Mesendoderm (in vitro differentiated cells): ENCODE data around the gene LGALS9B.
"Not testable (repeated sequence)": the region's sequence is repeated elsewhere in the genome, so short reads cannot be mapped to it uniquely, and the experiment has no call there.

Source experiments
- DNase-seq: peaks from one replicate; pipeline ENCODE4 v3.0.0; 2013
- H2AK5ac ChIP-seq: 2 replicates; pipeline ENCODE4 v1.6.1; 2013; ENCODE audit warnings: low read length, inconsistent platforms
- H2BK120ac ChIP-seq: 2 replicates; pipeline ENCODE4 v1.6.1; 2013; ENCODE audit warnings: low read depth, mild to moderate bottlenecking, low read length, moderate library complexity, mixed read lengths
- H2BK15ac ChIP-seq: replicated peaks from 2 replicates; pipeline ENCODE4 v1.6.1; 2013; ENCODE audit warnings: low read depth, mild to moderate bottlenecking, moderate library complexity
- H2BK5ac ChIP-seq: 2 replicates; pipeline ENCODE4 v1.6.1; 2013; ENCODE audit warnings: low read length, inconsistent platforms
- H3K18ac ChIP-seq: 2 replicates; pipeline ENCODE4 v1.6.1; 2013; ENCODE audit warnings: mild to moderate bottlenecking, low read length, mixed read lengths
- H3K23ac ChIP-seq: one replicate; pipeline ENCODE4 v1.6.1; 2013; ENCODE audit warnings: low read length
- H3K27ac ChIP-seq: 2 replicates; pipeline ENCODE4 v1.5.1; 2013; ENCODE audit warnings: low read depth, mild to moderate bottlenecking, inconsistent platforms, low read length, moderate library complexity
- H3K27me3 ChIP-seq: 2 replicates; pipeline ENCODE4 v1.6.1; 2013; ENCODE audit warnings: low read length, control low read depth, mild to moderate bottlenecking, inconsistent platforms; ENCODE audit not compliant: insufficient read depth, poor library complexity
- H3K36me3 ChIP-seq: 2 replicates; pipeline ENCODE4 v1.6.1; 2013; ENCODE audit warnings: low read length, inconsistent platforms; ENCODE audit not compliant: control insufficient read depth, insufficient read depth
- H3K4ac ChIP-seq: one replicate; pipeline ENCODE4 v1.6.1; 2013; ENCODE audit warnings: low read depth, mild to moderate bottlenecking, low read length, moderate library complexity
- H3K4me1 ChIP-seq: 2 replicates; pipeline ENCODE4 v1.6.1; 2013; ENCODE audit warnings: low read depth, low read length, inconsistent platforms; ENCODE audit not compliant: control insufficient read depth
- H3K4me2 ChIP-seq: 2 replicates; pipeline ENCODE4 v1.6.1; 2013; ENCODE audit warnings: low read length
- H3K4me3 ChIP-seq: 2 replicates; pipeline ENCODE4 v1.5.1; 2013; ENCODE audit warnings: mild to moderate bottlenecking, low read length
- H3K56ac ChIP-seq: one replicate; pipeline ENCODE4 v1.6.1; 2013; ENCODE audit warnings: low read length
- H3K79me1 ChIP-seq: 2 replicates; pipeline ENCODE4 v1.6.1; 2013; ENCODE audit warnings: low read length, inconsistent platforms
- H3K79me2 ChIP-seq: 2 replicates; pipeline ENCODE4 v1.6.1; 2013; ENCODE audit warnings: mild to moderate bottlenecking, low read length; ENCODE audit not compliant: control insufficient read depth, insufficient read depth
- H3K9ac ChIP-seq: 2 replicates; pipeline ENCODE4 v1.6.1; 2013; ENCODE audit warnings: low read length, inconsistent platforms
- H4K5ac ChIP-seq: one replicate; pipeline ENCODE4 v1.6.1; 2013; ENCODE audit warnings: low read length
- H4K8ac ChIP-seq: one replicate; pipeline ENCODE4 v1.6.1; 2013; ENCODE audit warnings: low read depth, mild to moderate bottlenecking, control low read depth, low read length, moderate library complexity
- WGBS: extraction: QIAGEN DNeasy Blood & Tissue Kit; methylation state at CpG from one replicate; pipeline ENCODE4 v1.1.7; 2013; ENCODE audit warnings: low lambda C conversion rate, missing lambda C conversion rate; ENCODE audit not compliant: insufficient coverage; ENCODE audit errors: extremely low coverage; 5-methylcytosine and 5-hydroxymethylcytosine counted together

The LGALS9B gene

GRCh38 chr17:20444173-20444572 lies 23.2 kb downstream of the LGALS9B start:
- not testable (repeated sequence) for H3K23ac ChIP-seq, H3K27me3 ChIP-seq, H3K27ac ChIP-seq, H3K56ac ChIP-seq, H3K36me3 ChIP-seq, H3K4me2 ChIP-seq, H3K4me1 ChIP-seq, H2BK120ac ChIP-seq, DNase-seq, H2AK5ac ChIP-seq, H4K5ac ChIP-seq, H3K4ac ChIP-seq, H3K18ac ChIP-seq, H2BK5ac ChIP-seq, H3K4me3 ChIP-seq, H3K79me2 ChIP-seq, H3K79me1 ChIP-seq, H3K9ac ChIP-seq, H2BK15ac ChIP-seq, H4K8ac ChIP-seq
- no CpG with 5 or more reads among the region's 16 CpGs for WGBS

GRCh38 chr17:20443632-20444031 lies 23.7 kb downstream of the LGALS9B start:
- not testable (repeated sequence) for H3K36me3 ChIP-seq, H2BK15ac ChIP-seq, H3K79me1 ChIP-seq, H3K27me3 ChIP-seq, DNase-seq, H4K8ac ChIP-seq, H3K27ac ChIP-seq, H2BK120ac ChIP-seq, H3K9ac ChIP-seq, H3K18ac ChIP-seq, H3K23ac ChIP-seq, H2AK5ac ChIP-seq, H3K4me3 ChIP-seq, H3K79me2 ChIP-seq, H3K4me2 ChIP-seq, H4K5ac ChIP-seq, H3K4me1 ChIP-seq, H3K4ac ChIP-seq, H2BK5ac ChIP-seq, H3K56ac ChIP-seq
- WGBS: no CpG with 5 or more reads among the region's 9 CpGs

- not testable (repeated sequence) for H3K4ac ChIP-seq, H4K8ac ChIP-seq, H3K27me3 ChIP-seq
Observed at GRCh38 chr17:20440665-20441064, 26.7 kb downstream of the LGALS9B start.

GRCh38 chr17:20435166-20435565 lies 32.2 kb downstream of the LGALS9B start:
- not testable (repeated sequence) for H3K4me2 ChIP-seq, H3K27ac ChIP-seq, H2BK5ac ChIP-seq, H3K79me2 ChIP-seq, H3K18ac ChIP-seq, H2AK5ac ChIP-seq, H3K27me3 ChIP-seq, H3K23ac ChIP-seq, H3K56ac ChIP-seq, H2BK15ac ChIP-seq, H2BK120ac ChIP-seq, H3K4ac ChIP-seq, H4K8ac ChIP-seq, H3K4me1 ChIP-seq, H3K4me3 ChIP-seq, H4K5ac ChIP-seq, H3K9ac ChIP-seq, H3K79me1 ChIP-seq, H3K36me3 ChIP-seq, DNase-seq
- no CpG with 5 or more reads among the region's 3 CpGs for whole genome bisulfite sequencing

More at GRCh38 chr17:20440665-20441064, 26.7 kb downstream of the LGALS9B start:
- H3K23ac ChIP-seq, H4K5ac ChIP-seq, H3K56ac ChIP-seq, H3K36me3 ChIP-seq, H2BK15ac ChIP-seq, H2BK5ac ChIP-seq, H3K79me1 ChIP-seq, H3K79me2 ChIP-seq, H2AK5ac ChIP-seq, H3K27ac ChIP-seq, H2BK120ac ChIP-seq, H3K4me1 ChIP-seq, DNase-seq, H3K18ac ChIP-seq, H3K4me3 ChIP-seq, H3K9ac ChIP-seq, H3K4me2 ChIP-seq: not testable (repeated sequence)
- no CpG with 5 or more reads among the region's 5 CpGs for WGBS

GRCh38 chr17:20433382-20433781 lies 34.0 kb downstream of the LGALS9B start:
- not testable (repeated sequence) for H2BK5ac ChIP-seq

GRCh38 chr17:20427264-20427663 lies 40.1 kb downstream of the LGALS9B start:
- H2BK120ac ChIP-seq, H3K23ac ChIP-seq, H4K8ac ChIP-seq, H3K18ac ChIP-seq, DNase-seq, H3K9ac ChIP-seq, H2BK15ac ChIP-seq, H2AK5ac ChIP-seq, H3K79me1 ChIP-seq, H3K4ac ChIP-seq, H3K56ac ChIP-seq, H4K5ac ChIP-seq, H2BK5ac ChIP-seq, H3K4me2 ChIP-seq, H3K36me3 ChIP-seq, H3K27ac ChIP-seq, H3K4me1 ChIP-seq, H3K79me2 ChIP-seq, H3K4me3 ChIP-seq, H3K27me3 ChIP-seq: not testable (repeated sequence)
- no CpG with 5 or more reads among the region's 2 CpGs for WGBS

More at GRCh38 chr17:20433382-20433781, 34.0 kb downstream of the LGALS9B start:
- not testable (repeated sequence) for H3K18ac ChIP-seq, H3K4me2 ChIP-seq, H3K4me1 ChIP-seq, H3K79me2 ChIP-seq, H3K27ac ChIP-seq, H3K23ac ChIP-seq, H3K36me3 ChIP-seq, H3K4ac ChIP-seq, H4K8ac ChIP-seq, H2BK120ac ChIP-seq, H2AK5ac ChIP-seq, H3K79me1 ChIP-seq, H3K27me3 ChIP-seq, H3K56ac ChIP-seq, DNase-seq, H4K5ac ChIP-seq, H3K9ac ChIP-seq, H2BK15ac ChIP-seq, H3K4me3 ChIP-seq
- no CpG with 5 or more reads among the region's 8 CpGs for WGBS
